GM12878 (cell line): ENCODE measurements around the gene SMG5. TPM values are rescaled to one million over a fixed set of nuclear protein-coding genes. Genes with fewer than 3 reads are reported as not detected.

Experiments used
- BCL11A ChIP-seq: IDR thresholded peaks from 2 replicates; pipeline ENCODE4 v1.6.1; 2011; ENCODE audit warnings: low read depth, low read length
- CHD1 ChIP-seq: IDR thresholded peaks from 2 replicates; pipeline ENCODE4 v1.6.1; 2012; ENCODE audit warnings: low read depth, low read length, improper control_type of control experiment
- CREB1 ChIP-seq: IDR thresholded peaks from 2 replicates; pipeline ENCODE4 v1.6.1; 2012; ENCODE audit warnings: low read depth, mild to moderate bottlenecking, inconsistent platforms
- HCFC1 ChIP-seq: fragments of 150-350 bp; IDR thresholded peaks from 2 replicates; pipeline ENCODE4 v1.6.1; 2014; ENCODE audit warnings: low read length
- IRF3 ChIP-seq: fragments of 450-650 bp; IDR thresholded peaks from 2 replicates; pipeline ENCODE4 v1.6.1; 2014; ENCODE audit warnings: mild to moderate bottlenecking
- JUNB ChIP-seq: IDR thresholded peaks from 2 replicates; pipeline ENCODE4 v1.6.1; 2016; ENCODE audit warnings: antibody characterized with exemption, mild to moderate bottlenecking
- KAT2A ChIP-seq: conservative IDR thresholded peaks from 2 replicates; pipeline ENCODE4 v1.6.1; 2011; ENCODE audit warnings: low read depth, low read length; ENCODE audit not compliant: control insufficient read depth
- MYC ChIP-seq: IDR thresholded peaks from 2 replicates; pipeline ENCODE4 v1.6.1; 2011; ENCODE audit warnings: mild to moderate bottlenecking, low read length, moderate library complexity, inconsistent platforms; ENCODE audit not compliant: insufficient read depth, insufficient replicate concordance, insufficient read length, severe bottlenecking
- PAX5 ChIP-seq: IDR thresholded peaks from 2 replicates; pipeline ENCODE4 v1.6.1; 2011; ENCODE audit warnings: low read depth, low read length, borderline replicate concordance
- PAX8 ChIP-seq: fragments of 450-650 bp; IDR thresholded peaks from 2 replicates; pipeline ENCODE4 v1.6.1; 2017; ENCODE audit warnings: mild to moderate bottlenecking, moderate library complexity
- TCF3 ChIP-seq: IDR thresholded peaks from 2 replicates; pipeline ENCODE4 v1.6.1; 2012; ENCODE audit warnings: low read depth, mild to moderate bottlenecking, low read length, borderline replicate concordance; ENCODE audit not compliant: insufficient read depth
- ZNF217 ChIP-seq: fragments of 450-650 bp; IDR thresholded peaks from 2 replicates; pipeline ENCODE4 v1.6.1; 2017; ENCODE audit warnings: antibody characterized with exemption, mild to moderate bottlenecking
- ZNF274 ChIP-seq: IDR thresholded peaks from one replicate; pipeline ENCODE4 v1.8.0; 2011; ENCODE audit not compliant: insufficient read length, insufficient read depth
- polyA plus RNA-seq, 11 experiments: library from polyadenylated mRNA; depleted of rRNA in 4 of 11; unstranded in 6 of 11; stranded (reverse) in 5 of 11; fragments of >200 nt; fragmentation: Nextera tagmentation in 4 of 11; fragmentation: Illumina TruSeq in 1 of 11; extraction: Ambion mirVana in 4 of 11; extraction: Trizol in 1 of 11; gene quantifications; 1 replicate in 1 of 11; 2 replicates in 10 of 11; pipeline versions ENCODE4 v1.2.1 to v1.2.3, GENCODE V29; 2011 to 2016; ENCODE audit warnings: inconsistent platforms in 2 of 11, missing spikeins in 2 of 11, low read depth in 1 of 11
- total RNA-seq, 4 experiments: library from RNA; depleted of rRNA in 3 of 4; stranded (reverse); fragments of >200 nt in 3 of 4; fragmentation: Illumina TruSeq in 1 of 4; extraction: Trizol in 1 of 4; gene quantifications; 2 replicates each; pipeline versions ENCODE4 v1.2.1 to v1.2.3, GENCODE V29; 2013 to 2021
- TF ChIP-seq, protein P1 (sequence below): fragments of 450-650 bp; IDR thresholded peaks from 2 replicates; pipeline ENCODE4 v1.6.1; 2017; ENCODE audit warnings: mild to moderate bottlenecking, moderate library complexity
- TF ChIP-seq, protein P2 (sequence below): fragments of 450-650 bp; formaldehyde crosslinking; IDR thresholded peaks from 2 replicates; pipeline ENCODE4 v1.5.0; 2022; ENCODE audit warnings: mild to moderate bottlenecking, missing genetic modification characterization
- TF ChIP-seq, protein P3 (sequence below): fragments of 450-650 bp; IDR thresholded peaks from 2 replicates; pipeline ENCODE4 v1.6.1; 2016; ENCODE audit warnings: mild to moderate bottlenecking, moderate library complexity, borderline replicate concordance

Gene SMG5
- total and polyA plus RNA-seq, 10 of the 15 experiments (the other 5 are each of a cell fraction or from before 2014, with no cell fraction given), result 0.76 to 61.5 (median 48.8) TPM

GRCh38 chr1:156282479-156283222 is at the start of gene SMG5 (continued):
- TF ChIP-seq, protein P1, sequence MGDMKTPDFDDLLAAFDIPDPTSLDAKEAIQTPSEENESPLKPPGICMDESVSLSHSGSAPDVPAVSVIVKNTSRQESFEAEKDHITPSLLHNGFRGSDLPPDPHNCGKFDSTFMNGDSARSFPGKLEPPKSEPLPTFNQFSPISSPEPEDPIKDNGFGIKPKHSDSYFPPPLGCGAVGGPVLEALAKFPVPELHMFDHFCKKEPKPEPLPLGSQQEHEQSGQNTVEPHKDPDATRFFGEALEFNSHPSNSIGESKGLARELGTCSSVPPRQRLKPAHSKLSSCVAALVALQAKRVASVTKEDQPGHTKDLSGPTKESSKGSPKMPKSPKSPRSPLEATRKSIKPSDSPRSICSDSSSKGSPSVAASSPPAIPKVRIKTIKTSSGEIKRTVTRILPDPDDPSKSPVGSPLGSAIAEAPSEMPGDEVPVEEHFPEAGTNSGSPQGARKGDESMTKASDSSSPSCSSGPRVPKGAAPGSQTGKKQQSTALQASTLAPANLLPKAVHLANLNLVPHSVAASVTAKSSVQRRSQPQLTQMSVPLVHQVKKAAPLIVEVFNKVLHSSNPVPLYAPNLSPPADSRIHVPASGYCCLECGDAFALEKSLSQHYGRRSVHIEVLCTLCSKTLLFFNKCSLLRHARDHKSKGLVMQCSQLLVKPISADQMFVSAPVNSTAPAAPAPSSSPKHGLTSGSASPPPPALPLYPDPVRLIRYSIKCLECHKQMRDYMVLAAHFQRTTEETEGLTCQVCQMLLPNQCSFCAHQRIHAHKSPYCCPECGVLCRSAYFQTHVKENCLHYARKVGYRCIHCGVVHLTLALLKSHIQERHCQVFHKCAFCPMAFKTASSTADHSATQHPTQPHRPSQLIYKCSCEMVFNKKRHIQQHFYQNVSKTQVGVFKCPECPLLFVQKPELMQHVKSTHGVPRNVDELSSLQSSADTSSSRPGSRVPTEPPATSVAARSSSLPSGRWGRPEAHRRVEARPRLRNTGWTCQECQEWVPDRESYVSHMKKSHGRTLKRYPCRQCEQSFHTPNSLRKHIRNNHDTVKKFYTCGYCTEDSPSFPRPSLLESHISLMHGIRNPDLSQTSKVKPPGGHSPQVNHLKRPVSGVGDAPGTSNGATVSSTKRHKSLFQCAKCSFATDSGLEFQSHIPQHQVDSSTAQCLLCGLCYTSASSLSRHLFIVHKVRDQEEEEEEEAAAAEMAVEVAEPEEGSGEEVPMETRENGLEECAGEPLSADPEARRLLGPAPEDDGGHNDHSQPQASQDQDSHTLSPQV, result no peak
- TF ChIP-seq MYC, result peak; percentile 59
- 0 out of 2 replicates have a peak, but pooled peaks have one; percentile 38 for TF ChIP-seq PAX8
- peak; percentile 71 for TF ChIP-seq CREB1
- no peak for TF ChIP-seq ZNF274
- TF ChIP-seq BCL11A, result no peak
- TF ChIP-seq JUNB, result no peak
- 0 out of 2 replicates have a peak, but pooled peaks have one; percentile 37 for TF ChIP-seq TCF3
- TF ChIP-seq, protein P2, sequence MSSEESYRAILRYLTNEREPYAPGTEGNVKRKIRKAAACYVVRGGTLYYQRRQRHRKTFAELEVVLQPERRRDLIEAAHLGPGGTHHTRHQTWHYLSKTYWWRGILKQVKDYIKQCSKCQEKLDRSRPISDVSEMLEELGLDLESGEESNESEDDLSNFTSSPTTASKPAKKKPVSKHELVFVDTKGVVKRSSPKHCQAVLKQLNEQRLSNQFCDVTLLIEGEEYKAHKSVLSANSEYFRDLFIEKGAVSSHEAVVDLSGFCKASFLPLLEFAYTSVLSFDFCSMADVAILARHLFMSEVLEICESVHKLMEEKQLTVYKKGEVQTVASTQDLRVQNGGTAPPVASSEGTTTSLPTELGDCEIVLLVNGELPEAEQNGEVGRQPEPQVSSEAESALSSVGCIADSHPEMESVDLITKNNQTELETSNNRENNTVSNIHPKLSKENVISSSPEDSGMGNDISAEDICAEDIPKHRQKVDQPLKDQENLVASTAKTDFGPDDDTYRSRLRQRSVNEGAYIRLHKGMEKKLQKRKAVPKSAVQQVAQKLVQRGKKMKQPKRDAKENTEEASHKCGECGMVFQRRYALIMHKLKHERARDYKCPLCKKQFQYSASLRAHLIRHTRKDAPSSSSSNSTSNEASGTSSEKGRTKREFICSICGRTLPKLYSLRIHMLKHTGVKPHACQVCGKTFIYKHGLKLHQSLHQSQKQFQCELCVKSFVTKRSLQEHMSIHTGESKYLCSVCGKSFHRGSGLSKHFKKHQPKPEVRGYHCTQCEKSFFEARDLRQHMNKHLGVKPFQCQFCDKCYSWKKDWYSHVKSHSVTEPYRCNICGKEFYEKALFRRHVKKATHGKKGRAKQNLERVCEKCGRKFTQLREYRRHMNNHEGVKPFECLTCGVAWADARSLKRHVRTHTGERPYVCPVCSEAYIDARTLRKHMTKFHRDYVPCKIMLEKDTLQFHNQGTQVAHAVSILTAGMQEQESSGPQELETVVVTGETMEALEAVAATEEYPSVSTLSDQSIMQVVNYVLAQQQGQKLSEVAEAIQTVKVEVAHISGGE (CRISPR knock-in tag), result no peak
- peak; percentile 39 for TF ChIP-seq PAX5
- no peak for TF ChIP-seq IRF3
- TF ChIP-seq ZNF217, result no peak
- no peak for TF ChIP-seq KAT2A
- TF ChIP-seq HCFC1, result peak; percentile 96
- 0 out of 2 replicates have a peak, but pooled peaks have one; percentile 30 for TF ChIP-seq CHD1
- TF ChIP-seq, protein P3, sequence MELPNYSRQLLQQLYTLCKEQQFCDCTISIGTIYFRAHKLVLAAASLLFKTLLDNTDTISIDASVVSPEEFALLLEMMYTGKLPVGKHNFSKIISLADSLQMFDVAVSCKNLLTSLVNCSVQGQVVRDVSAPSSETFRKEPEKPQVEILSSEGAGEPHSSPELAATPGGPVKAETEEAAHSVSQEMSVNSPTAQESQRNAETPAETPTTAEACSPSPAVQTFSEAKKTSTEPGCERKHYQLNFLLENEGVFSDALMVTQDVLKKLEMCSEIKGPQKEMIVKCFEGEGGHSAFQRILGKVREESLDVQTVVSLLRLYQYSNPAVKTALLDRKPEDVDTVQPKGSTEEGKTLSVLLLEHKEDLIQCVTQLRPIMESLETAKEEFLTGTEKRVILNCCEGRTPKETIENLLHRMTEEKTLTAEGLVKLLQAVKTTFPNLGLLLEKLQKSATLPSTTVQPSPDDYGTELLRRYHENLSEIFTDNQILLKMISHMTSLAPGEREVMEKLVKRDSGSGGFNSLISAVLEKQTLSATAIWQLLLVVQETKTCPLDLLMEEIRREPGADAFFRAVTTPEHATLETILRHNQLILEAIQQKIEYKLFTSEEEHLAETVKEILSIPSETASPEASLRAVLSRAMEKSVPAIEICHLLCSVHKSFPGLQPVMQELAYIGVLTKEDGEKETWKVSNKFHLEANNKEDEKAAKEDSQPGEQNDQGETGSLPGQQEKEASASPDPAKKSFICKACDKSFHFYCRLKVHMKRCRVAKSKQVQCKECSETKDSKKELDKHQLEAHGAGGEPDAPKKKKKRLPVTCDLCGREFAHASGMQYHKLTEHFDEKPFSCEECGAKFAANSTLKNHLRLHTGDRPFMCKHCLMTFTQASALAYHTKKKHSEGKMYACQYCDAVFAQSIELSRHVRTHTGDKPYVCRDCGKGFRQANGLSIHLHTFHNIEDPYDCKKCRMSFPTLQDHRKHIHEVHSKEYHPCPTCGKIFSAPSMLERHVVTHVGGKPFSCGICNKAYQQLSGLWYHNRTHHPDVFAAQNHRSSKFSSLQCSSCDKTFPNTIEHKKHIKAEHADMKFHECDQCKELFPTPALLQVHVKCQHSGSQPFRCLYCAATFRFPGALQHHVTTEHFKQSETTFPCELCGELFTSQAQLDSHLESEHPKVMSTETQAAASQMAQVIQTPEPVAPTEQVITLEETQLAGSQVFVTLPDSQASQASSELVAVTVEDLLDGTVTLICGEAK, result peak; percentile 100
